GM18861 (cell line): ENCODE data around the gene KRTAP10-10.
"Not testable (repeated sequence)": the region's sequence is repeated elsewhere in the genome, so short reads cannot be mapped to it uniquely, and the experiment has no call there.

ENCODE experiments used
- ATAC-seq: cut with Tn5 transposase; IDR thresholded peaks from one replicate; pipeline ENCODE4 v1.9.1; 2021; ENCODE audit not compliant: unreplicated experiment

The KRTAP10-10 gene

DNA sequence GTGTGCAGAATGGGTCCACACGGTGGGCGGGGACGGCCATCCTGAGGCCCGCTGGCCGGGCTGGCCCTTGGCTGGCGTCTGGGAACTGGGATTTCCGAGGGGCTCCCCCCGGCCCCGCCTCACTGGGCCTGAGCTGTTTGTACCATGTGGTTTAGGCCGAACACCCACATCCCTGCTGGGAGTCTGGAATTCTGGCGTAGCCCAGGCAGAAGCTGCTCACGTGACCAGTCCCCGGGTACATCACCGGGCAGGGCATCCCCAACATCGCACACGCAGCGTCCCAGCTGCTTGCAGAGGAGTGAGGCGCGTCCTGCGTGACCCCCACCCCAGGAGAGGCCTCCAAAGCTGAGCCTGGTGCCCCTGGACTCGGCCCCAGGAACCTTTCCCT is 34.7 kb upstream of the KRTAP10-10 start:
- ATAC-seq = no peak

DNA sequence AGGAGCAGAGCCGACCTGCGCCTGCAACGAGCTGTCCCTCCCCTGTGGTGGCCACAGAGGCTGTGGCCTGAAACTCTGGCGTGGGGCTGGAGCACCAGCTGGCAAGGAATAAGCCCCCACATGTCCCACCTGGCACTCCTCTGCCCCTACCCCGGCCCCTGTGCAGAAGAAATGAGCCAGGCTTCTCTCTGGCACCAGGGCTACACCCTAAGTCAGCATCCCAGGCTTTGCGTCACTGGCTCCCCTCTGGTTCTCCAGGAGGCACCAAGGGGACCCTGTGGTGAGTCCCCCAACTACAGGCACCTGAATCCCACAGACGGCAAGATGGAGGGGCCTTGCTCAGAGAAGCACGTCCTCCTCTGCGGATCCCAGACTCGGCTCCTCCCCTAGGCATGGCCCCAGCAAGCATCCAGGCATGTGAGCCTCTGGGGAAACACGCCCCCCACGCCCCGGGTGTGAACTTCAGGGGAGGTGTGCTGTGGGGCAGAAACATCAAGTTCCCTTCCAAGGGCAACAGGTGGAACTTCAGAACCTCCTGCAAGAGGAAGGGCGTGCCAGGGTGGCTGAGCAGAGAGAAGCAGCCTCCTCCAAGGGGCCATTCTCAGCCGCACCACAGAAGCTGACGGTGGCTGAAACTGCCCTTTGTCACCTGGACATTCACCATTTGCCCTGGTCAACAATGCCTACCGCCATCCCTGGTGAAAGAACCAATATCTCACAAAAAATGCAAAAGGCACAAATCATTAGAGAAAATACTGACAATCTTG is 33.9 kb upstream of the KRTAP10-10 start:
- no peak for ATAC-seq

DNA sequence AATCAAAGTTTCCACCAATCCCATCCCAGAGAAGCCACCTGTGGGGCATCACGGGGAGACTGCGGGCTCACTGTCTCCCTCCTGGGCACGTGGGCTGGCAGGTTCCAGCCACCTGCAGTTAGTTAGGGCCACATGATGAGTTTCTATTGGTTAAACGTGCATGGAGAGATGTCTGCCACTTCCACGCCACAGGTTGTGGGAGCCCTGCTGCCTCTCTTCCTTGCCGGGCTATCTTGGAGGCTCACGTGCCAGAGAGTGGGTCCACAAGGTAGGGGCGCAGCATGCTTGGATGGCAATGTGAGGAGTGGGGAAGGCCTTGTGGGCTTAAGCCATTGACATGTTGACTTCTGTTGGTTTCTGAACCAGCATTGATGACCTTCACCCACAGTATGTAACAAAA is 33.2 kb upstream of the KRTAP10-10 start:
- no peak for ATAC-seq

DNA sequence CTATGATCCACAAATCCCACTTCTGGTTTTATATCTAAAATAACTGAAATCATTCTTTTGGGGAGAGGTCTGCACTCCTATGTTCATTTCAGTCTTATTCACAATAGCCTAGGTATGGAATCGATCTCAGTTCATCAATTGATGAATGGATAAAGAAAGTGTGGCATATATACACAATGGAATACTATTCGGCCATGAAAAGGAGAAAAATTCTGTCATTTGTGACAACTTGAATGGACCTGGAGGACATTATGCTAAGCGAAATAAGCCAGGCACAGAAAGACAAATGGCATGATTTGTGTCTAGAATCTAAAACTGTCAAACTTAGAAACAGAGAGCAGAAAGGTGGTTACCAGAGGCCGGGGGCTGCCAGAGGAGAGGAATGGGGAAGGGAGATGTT is 30.7 kb upstream of the KRTAP10-10 start:
- no peak for ATAC-seq

DNA sequence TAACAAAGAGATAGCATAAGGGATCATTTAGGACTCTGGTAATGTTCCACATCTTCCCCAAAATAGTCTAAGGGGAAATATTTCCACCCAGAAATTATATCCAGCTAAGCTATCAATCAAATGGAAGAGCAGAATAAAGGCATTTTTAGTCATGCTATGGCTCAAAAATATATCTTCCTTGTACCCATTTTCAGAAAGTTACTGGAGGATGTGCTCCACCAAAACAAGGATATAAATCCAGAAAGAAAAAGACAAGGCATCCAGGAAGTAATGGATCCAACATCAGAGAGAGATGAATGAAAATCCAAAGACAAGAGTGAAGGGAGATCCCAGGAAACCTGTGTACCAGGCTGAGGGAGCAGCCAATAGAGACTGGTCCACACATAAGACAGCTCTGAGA is 28.0 kb upstream of the KRTAP10-10 start:
- ATAC-seq = no peak

DNA sequence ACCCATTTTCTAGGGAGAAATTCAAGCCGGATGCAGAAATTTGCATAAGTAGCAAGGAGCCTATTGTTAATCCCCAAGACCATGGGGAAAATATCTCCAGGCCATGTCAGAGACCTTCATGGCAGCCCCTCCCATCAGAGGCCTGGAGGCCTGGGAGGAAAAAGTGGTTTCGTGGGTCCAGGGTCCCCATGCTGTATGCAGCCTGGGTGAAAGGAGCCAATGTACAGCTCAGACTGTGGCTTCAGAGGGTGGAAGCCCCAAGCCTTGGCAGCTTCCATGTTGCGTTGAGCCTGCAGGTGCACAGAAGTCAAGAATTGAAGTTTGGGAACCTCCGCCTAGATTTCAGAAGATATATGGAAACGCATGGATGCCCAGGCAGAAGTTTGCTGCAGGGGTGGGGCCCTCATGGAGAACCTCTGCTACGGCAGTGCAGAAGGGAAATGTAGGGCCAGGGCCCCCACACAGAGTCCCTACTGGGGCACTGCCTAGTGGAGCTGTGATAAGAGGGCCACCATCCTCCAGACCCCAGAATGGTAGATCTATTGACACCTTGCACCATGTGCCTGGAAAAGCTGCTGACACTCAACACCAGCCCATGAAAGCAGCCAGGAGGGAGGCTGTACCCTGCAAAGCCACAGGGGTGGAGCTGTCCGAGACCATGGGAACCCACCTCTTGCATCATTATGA is 26.9 kb upstream of the KRTAP10-10 start:
- not testable (repeated sequence) for ATAC-seq

DNA sequence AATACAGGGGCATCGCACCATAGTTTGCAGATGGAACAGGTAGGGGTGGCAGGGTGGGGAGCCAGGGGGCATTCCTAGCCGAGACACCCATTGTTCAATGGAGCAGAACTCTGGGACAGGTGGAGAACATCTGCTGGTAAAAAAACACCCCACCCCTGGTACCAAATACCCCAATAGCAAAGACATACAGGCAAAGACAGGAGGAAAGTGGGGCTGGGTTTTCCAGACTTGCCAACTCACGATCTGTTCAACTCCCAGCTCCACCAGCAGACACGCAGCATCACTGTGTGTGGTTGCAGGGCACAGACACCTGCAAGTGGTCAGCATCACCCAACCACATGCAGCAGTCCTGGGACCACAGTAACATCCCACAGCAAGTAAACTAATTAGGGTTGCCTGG is 25.6 kb upstream of the KRTAP10-10 start:
- no peak for ATAC-seq

DNA sequence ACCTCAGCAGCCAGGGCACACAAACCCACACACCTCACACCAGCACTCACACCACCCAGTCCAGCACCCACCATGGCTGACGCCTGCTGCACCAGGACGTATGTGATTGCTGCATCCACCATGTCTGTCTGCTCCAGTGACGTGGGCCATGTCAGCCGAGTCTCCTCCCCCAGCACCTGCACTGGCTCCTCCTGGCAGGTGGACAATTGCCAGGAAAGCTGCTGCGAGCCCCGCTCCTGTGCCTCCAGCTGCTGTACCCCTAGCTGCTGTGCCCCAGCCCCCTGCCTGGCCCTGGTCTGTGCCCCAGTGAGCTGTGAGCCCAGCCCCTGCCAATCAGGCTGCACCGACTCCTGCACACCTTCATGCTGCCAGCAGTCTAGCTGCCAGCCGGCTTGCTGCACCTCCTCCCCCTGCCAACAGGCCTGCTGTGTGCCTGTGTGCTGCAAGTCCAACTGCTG is 25.1 kb upstream of the KRTAP10-10 start, which contains the start of gene KRTAP10-8:
Gene KRTAP10-8, plus strand, starts transcription at position 51 of the 458 bp plus-strand sequence. Its CDS starts 22 bp downstream, at position 73.
- no peak for ATAC-seq

DNA sequence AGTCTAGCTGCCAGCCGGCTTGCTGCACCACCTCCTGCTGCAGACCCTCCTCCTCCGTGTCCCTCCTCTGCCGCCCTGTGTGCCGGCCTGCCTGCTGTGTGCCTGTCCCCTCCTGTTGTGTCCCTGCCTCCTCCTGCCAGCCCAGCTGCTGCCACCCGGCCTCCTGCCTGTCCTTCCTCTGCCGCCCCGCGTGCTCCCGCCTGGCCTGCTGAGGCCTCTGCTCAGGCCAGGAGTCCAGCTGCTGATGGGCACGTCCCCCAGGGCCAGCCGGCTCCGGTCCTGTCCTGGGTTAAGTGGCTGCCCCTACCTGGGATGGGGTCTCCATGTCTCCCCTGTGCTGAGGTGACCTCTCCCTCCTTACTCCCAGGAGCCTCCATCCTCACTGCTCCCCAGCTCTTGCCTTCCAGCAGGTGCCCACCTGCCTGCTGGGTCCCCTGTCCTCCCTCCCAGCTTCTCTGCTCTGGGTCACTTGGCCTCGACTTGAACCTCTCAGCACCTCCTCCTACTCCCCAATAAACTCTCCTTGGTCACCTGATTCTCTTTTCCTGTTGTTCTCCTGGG is 24.4 kb upstream of the KRTAP10-10 start:
- no peak for ATAC-seq

DNA sequence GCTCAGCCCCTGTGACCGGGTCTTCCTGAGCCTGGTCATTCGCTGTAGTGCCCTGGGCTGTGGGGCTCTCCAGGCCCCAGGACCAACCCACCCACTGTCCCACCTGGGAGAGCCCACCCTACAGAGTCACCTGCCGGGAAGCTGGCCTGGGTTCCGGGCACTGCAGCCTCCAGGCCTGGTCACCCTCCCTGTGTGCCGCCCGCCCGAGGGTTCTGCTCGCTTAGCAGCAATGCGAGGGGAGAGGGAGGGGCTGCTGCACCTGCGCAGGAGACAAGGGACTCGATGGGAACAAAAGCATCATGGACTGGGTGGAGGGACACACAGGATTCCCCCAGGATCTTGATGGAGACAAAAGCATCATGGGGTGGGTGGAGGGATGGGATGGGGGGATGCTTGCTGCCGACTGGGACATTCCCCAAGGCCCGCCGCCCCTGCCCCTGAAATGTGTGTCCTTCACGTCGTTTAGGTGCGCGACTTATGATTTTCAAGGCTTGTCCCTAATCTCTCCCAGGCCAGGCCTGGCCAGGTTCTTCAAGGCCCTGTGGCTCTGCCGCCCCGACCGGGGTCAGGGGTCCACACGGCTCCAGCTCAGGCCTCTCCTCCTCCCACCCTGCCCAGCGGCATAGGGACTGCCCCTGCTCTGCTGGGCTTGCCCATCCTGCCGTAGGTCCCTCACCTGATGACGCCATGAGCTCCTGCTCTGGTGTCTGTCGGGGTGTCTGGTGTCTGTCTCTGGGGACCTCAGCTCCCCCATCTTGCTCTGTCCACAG is 23.6 kb upstream of the KRTAP10-10 start:
- no peak for ATAC-seq

DNA sequence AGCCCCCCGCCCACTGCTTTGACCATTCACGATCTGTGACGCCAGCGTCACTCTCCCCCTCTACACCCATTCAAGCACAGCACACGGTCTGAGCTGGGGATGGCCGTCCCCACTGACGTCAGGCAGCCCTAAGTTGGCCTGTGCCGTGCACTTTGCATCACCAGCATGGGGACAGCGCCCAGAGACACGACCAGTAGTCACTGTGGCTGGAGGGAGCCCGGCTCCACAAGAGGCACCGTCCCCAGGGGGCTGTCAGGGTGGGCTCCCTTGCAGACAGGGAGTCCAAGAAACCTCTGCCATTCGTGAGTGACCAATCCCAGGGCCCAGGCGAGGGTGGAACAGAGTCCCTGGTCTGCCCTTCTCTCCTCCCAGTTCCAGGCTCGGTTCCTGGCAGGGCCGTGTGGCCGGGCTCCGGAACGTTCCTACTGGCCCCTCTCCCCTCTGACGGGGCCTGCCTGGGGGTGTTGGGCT is 23.0 kb upstream of the KRTAP10-10 start:
- no peak for ATAC-seq

DNA sequence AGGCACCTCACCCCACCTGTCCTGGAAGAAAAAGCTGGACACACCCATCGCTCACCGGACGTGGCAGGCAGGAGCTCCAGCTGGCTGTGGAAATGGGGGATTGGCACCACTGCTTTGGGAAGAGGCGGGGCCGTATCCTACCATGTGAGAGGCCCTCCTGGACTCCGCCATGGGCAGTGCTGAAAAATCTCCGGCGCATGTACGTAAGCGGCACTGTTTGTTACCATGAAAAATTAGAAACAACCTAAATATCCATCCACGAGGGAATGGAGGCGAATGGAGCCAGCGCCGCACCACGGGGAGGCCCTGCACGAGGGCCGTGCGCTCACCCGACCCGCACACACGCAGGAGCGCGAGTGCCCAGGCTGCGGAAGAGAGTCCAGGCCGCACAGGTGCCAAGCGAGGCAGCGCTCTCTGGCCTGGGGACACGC is 22.2 kb upstream of the KRTAP10-10 start:
- ATAC-seq = no peak

DNA sequence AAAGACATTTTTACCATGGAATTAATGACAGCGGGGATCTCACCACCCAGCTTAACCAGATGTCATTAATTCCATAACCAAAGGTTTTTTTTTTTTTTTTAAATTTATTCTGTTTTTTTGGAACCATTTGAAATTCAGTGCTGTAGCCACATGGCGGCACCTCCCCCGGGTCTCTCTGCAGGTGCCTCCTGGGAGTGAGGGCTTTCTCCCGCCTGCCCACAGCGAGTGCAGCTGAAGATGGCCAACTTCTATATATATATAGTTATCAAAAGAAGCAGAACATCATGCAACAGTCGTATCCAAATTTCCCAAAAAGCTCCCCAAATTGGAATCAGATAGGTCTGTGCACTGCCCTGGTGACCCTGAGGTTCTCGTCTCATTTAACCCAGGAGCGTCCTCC is 21.7 kb upstream of the KRTAP10-10 start:
- no peak for ATAC-seq

DNA sequence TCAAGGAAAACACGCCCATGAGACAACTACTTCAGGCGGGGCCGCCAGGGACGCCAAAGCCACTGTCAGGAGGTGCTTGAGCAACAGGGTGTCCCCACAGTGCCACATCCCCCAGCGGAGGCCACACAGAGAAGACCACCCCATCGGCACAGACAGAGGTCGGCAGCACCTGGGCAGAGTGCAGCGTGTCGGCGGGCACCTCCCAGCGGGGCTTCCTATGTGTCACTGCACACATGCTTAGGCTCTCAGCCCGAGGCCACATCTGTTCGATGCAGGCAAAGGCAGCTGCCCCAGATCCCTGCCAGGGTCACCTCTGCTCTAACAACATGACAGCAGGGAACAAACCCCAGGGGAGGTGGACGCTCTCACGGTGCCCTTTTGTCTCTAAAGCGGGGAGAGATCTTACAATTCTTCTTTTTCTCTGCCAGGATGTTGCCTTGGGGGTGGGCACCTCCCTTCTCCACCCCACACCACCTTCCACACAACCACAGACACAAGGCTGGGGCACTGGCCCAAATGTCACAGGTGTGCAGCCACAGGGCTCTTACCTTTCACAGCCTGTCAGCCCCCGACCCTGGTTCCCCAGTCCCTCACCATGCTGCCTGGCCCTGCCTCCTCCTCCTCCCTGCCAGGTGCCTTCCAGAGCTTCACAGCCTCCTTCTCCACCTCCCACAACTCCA is 21.1 kb upstream of the KRTAP10-10 start:
- ATAC-seq = no peak

DNA sequence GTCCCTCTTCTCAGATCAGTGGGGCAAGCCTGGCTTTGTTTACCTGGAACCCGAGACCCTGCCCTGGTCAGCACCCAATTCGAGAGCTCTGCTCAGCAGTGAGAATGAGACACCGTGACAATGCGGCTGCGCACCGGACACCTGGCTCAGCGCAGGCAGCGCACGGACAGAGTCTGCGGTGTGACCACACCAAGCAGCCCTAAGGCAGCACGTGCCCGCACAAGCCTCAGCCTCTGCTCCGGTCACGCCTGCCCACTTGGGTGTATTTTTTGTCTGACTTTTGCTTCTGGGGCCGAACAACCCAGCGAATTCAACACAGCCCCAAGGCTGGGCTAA is 20.6 kb upstream of the KRTAP10-10 start:
- no peak for ATAC-seq

DNA sequence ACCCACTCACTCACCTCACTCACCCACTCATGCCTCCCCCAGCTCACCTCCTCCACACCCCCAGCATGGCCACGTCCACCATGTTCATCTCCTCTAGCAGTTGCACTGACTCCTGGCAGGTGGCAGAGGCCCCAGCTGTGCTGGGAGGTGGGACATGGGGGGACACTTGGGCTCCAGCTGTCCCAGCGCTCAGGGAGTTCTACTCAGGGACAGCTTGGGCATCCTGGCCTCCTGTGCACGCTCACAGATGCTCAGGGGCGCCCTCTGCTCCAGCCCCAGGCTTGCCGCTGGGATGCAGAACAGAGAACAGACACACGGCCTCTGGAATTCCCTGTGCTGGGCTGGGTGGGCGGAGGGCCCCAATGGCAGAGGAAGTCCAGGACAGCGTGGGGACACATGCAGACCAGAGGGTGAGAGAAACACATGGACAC is 20.1 kb upstream of the KRTAP10-10 start:
- no peak for ATAC-seq

DNA sequence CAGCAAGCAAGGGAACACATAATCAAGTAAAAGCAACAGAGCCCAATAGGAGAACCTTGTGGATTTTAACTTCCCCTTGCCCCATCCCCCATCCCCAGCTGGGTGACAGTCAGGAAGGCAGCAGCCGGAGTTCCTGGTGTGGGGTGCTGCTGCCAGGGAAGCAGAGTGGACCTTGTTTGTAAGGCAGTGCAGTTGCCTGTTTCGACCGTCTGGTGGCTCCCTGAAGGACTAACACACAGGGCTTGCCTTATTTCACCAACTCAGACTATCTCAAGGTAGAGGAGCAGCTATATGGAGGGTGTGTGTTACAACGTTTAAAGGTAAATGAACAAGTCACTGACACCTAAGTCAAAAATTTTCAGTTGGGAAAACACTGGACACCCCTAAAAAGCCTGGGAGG is 18.7 kb upstream of the KRTAP10-10 start:
- no peak for ATAC-seq

DNA sequence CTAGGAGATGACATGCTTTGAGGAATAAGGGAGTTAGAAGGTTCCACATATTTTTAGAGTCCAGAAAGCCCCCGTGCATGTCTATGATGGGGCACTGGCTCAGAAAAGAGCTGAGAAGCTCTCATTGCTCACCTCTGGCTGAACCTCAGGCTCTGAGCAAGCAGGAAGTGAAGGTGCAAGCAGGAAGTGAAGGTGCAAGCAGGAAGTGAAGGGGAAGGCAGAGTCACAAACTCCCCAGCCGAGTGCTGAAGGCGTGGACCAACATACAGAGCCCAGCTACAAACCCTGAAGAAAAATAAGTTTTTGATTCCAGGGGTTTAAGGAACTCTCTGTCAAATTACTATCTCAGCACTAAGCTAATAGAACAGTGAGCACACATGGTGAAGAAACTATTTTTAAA is 18.2 kb upstream of the KRTAP10-10 start:
- ATAC-seq = no peak

DNA sequence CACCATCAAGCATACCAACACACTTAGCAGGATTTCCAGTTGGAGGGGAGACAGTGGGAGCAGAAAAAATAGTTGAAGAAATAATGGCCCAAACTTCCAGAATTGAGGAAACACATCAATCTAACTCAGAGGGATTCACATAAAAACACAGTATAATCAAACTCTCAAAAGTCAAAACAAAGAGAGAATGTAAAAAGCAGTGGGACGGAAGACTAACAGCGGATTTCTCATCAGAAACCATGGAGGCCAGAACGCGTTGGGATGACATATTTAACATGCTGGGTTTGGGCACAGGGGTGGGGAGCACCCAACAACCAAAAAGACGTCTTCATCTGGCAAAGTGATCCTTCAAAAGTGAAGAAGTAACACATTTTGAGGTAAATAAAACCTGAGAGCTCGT is 17.3 kb upstream of the KRTAP10-10 start:
- ATAC-seq = no peak

DNA sequence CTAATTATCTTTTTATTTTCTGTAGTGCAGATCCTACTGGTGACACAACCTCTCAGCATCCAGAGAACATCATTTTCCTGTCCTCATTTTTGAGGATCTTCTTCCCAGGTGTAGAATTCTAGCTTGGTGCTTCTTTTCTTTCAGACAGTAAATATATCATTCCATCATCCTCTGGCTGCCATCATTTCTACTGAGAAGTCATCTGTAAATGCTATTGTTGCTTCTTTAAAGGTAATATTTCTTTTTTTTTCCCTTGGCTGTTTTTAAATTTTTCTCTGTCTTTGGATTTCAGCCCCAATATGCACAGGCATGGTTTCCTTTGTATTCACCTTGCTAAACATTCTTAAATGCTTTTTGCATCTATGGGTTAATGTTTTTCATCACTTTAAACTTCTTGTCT is 13.6 kb upstream of the KRTAP10-10 start:
- ATAC-seq = no peak

DNA sequence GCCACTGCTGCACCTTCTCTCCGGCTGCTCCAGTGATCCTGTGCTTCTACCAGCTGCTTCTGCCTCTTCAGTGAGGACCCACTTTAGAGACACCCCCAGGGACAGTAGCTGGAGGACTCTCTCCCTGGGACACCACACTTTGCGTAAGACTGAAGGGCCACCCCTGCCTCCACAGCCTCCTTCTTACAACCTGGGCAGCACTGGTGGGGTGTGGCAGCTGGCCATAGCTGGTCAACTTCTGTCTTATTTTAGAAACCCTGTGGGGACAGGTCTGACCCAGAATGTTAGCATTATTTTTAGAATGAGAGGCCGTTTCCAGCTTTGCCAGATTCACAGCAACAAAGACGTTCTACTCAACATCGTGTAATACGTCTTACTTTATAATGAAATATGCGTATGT is 11.4 kb upstream of the KRTAP10-10 start:
- ATAC-seq = no peak
